Prostate gland (tissue), 2 donors: Measurements from ENCODE around the gene ADGRL3. TPM values are rescaled to one million over a fixed set of nuclear protein-coding genes. Genes with fewer than 3 reads are reported as not detected.
"Not testable (repeated sequence)": the region's sequence is repeated elsewhere in the genome, so short reads cannot be mapped to it uniquely, and the experiment has no call there.

Source experiments
- DNase-seq: peaks from one replicate; pipeline ENCODE4 v3.0.0-alpha.2; 2019; ENCODE audit warnings: low spot score
- H3K27ac ChIP-seq, 2 donors: fragments of 200-600 bp; sonication (generic); 2 replicates each; pipeline ENCODE4 v1.5.1; 2017 to 2019
- H3K27me3 ChIP-seq: fragments of 200-600 bp; sonication (generic); replicated peaks from 2 replicates; pipeline ENCODE4 v1.5.1; 2019; ENCODE audit not compliant: insufficient read depth
- H3K36me3 ChIP-seq, 2 donors: fragments of 200-600 bp; sonication (generic); 1 replicate in 1 of 2; 2 replicates in 1 of 2; pipeline versions ENCODE4 v1.5.1 to v1.8.1; 2017 to 2019
- H3K4me1 ChIP-seq: fragments of 200-600 bp; sonication (generic); replicated peaks from 2 replicates; pipeline ENCODE4 v1.5.1; 2019
- H3K4me3 ChIP-seq, 2 donors: fragments of 200-600 bp; sonication (generic); 2 replicates each; pipeline ENCODE4 v1.5.1; 2017 to 2019
- H3K9me3 ChIP-seq: fragments of 200-600 bp; sonication (generic); 2 replicates; pipeline ENCODE4 v1.5.1; 2017
- CTCF ChIP-seq, 4 experiments: fragments of 200-600 bp in 2 of 4; fragments of 450-650 bp in 2 of 4; sonication (generic) in 2 of 4; IDR thresholded peaks; 1 replicate in 3 of 4; 2 replicates in 1 of 4; pipeline ENCODE4 v1.5.1; 2016 to 2019; ENCODE audit warnings: antibody characterized with exemption in 4 of 4, mild to moderate bottlenecking in 2 of 4, moderate library complexity in 2 of 4
- POLR2A ChIP-seq: fragments of 450-650 bp; IDR thresholded peaks from one replicate; pipeline ENCODE4 v1.6.1; 2016; ENCODE audit warnings: antibody characterized with exemption, mild to moderate bottlenecking
- POLR2AphosphoS5 ChIP-seq: sonication (generic); formaldehyde crosslinking; IDR thresholded peaks from one replicate; pipeline ENCODE4 v1.6.1; 2017; ENCODE audit warnings: antibody characterized with exemption
- WGBS: methylation state at CpG from one replicate; pipeline ENCODE4 v1.1.5; 2018; 5-methylcytosine and 5-hydroxymethylcytosine counted together
- intact Hi-C: fragments of 100-400 bp; cut with DNase I; formaldehyde crosslinking; loops from one replicate; pipeline ENCODE4 v1.14.2; 2022
- total RNA-seq, 2 donors: library from RNA; depleted of rRNA; stranded (reverse); fragments of >200 nt; gene quantifications; one replicate each; pipeline ENCODE4 v1.1.0, GENCODE V29; 2016

Gene ADGRL3
- total RNA-seq, 2 donors from 2014 or later: 1.7 to 23.5 TPM

DNA sequence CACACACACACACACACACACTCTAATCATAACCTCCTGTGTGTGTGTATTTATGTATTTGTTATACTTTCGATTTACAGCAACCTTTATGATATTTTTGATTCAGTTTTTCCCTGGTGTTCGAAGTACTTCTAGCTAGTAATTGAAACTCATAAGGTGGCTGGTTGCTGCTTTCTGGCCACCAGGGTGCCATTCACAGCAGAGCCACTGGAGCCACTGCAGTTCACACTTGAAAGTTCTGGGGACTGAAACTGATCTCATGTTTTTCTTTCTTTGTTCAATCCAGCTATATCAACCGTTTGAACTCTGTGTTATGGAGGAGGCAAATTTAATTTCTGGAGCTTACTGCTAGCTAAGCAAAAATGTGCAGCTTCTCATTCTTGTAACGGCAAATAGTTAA, 419.4 kb downstream of the ADGRL3 start:
- H3K9me3 ChIP-seq: no peaks in the 10 kb centered on the region
- no peaks in the 10 kb centered on the region for H3K36me3 ChIP-seq
- intact Hi-C loops: no loop called here
- no peaks in the 10 kb centered on the region for H3K4me1 ChIP-seq
- H3K27ac ChIP-seq: no peak overlapping the region
- H3K4me3 ChIP-seq: no peak overlapping the region
- no peak for DNase-seq
- TF ChIP-seq POLR2A: no peak
- TF ChIP-seq CTCF (IDR thresholded peaks at IDR 0.05): no peak
- no peak for TF ChIP-seq POLR2AphosphoS5
- no peaks in the 10 kb centered on the region for H3K27me3 ChIP-seq
- WGBS: 75% methylated on average over 4 of the region's 4 CpGs

DNA sequence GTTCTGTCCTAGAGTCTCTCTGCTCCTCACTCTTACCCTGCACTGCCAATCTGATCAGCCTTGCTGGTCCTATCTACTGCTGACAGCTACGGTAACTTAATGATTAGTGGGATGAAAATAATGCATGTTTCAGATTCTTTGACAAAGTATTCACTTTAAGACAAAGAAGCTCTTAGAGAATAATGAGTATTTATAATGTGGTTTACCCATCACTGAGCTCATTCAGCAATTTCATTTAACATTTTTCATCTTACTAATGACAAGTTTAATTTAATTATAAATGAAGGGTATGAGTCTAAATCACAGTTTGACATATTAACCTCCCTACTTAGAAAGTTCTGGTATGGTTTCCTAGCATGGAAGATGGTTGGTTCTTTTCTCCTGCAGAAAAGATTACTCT, 428.2 kb downstream of the ADGRL3 start:
- WGBS: 100% methylated on average over 1 of the region's 1 CpG
- Histone ChIP-seq H3K4me1 (no peaks in the 10 kb centered on the region), H3K9me3 (no peaks in the 10 kb centered on the region), H3K27ac (no peak overlapping the region), H3K27me3 (no peaks in the 10 kb centered on the region), H3K4me3 (no peak overlapping the region), H3K36me3 (no peaks in the 10 kb centered on the region)
- no peak for DNase-seq
- intact Hi-C loops: no loop called here
- TF ChIP-seq CTCF (IDR thresholded peaks at IDR 0.05) (no peak), POLR2A (no peak), POLR2AphosphoS5 (no peak)

DNA sequence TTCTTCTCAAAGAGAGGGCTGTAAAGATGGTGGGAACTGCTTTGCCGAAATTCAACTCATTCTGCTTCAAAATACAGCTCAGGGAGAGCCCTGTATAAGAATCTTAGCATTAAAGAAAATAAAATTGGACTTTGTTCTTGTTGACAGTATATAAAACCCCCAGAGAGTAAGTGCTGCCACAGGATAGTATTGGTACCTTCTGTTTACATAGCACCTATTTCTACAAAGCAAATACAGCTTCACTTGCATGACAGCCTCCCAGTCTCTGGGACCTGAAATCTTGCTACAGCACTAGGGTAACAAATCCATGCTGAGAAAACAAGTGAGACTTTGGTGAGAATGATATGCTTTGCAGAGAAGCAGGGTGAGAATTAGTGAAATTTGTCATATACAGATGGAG, 428.6 kb downstream of the ADGRL3 start:
- Histone ChIP-seq H3K27me3 (no peaks in the 10 kb centered on the region), H3K27ac (no peak overlapping the region), H3K4me1 (no peaks in the 10 kb centered on the region), H3K4me3 (no peak overlapping the region), H3K36me3 (no peaks in the 10 kb centered on the region), H3K9me3 (no peaks in the 10 kb centered on the region)
- intact Hi-C loops: no loop called here
- WGBS: 52% methylated on average over 1 of the region's 1 CpG
- no peak for DNase-seq
- TF ChIP-seq POLR2AphosphoS5 (no peak), CTCF (IDR thresholded peaks at IDR 0.05) (no peak), POLR2A (no peak)

DNA sequence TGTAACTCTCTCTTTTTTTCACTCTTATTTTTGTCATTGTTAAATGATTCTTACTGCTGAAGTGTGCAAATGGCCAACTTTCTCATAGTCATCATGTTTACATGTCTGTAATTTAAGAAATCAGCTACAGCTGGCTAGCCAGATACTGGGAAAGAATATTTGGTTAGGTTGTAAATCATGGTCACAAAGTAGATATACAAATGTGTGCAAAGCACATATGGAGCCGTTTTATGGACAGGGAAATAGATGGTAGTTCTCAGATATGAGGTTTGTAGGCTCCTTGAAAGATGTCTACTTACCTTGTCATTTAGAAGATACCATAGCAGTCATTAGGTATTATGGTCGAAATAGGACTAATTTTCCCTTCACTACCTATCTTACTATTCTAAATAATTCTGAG, 430.4 kb downstream of the ADGRL3 start:
- H3K36me3 ChIP-seq: no peaks in the 10 kb centered on the region
- H3K27ac ChIP-seq: no peak overlapping the region
- TF ChIP-seq POLR2AphosphoS5 (no peak), POLR2A (no peak), CTCF (IDR thresholded peaks at IDR 0.05) (no peak)
- 57% methylated on average over 2 of the region's 2 CpGs for whole genome bisulfite sequencing
- H3K27me3 ChIP-seq: no peaks in the 10 kb centered on the region
- no peak for DNase-seq
- H3K4me1 ChIP-seq: no peaks in the 10 kb centered on the region
- H3K4me3 ChIP-seq: no peak overlapping the region
- intact Hi-C loops: no loop called here
- no peaks in the 10 kb centered on the region for H3K9me3 ChIP-seq

DNA sequence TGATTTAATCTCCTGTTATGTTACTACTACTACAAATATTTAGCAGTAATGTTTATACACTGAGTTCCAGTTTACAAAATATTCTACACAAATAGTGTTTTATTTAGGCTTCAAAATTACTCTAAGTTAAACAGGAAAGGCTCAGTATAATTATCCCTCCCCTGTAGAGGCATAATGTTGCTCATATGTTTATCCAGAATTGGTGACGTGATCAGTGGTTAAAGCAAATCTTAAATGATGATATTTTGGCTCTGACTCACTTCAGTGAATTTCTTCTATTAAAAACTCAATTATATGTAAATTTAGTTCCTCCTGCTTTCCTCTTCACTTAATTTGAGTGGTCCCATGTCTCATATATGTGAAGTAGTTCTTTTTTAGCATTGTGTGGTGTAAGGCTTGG, 438.5 kb downstream of the ADGRL3 start:
- 69% methylated on average over 1 of the region's 1 CpG for WGBS

GRCh38 chr4:61646746-61647350, 446.7 kb downstream of the ADGRL3 start:
- WGBS: 77% methylated on average over 26 of the region's 26 CpGs
- H3K27me3 ChIP-seq, H3K36me3 ChIP-seq, H3K4me1 ChIP-seq, DNase-seq, H3K27ac ChIP-seq, intact Hi-C loops, H3K4me3 ChIP-seq, H3K9me3 ChIP-seq: not testable (repeated sequence)

More for the DNA sequence above, 438.5 kb downstream of the ADGRL3 start:
- Histone ChIP-seq H3K36me3 (no peaks in the 10 kb centered on the region), H3K4me1 (no peaks in the 10 kb centered on the region), H3K9me3 (no peaks in the 10 kb centered on the region), H3K27me3 (no peaks in the 10 kb centered on the region), H3K27ac (no peak overlapping the region), H3K4me3 (no peak overlapping the region)
- no peak for DNase-seq
- TF ChIP-seq POLR2AphosphoS5: no peak
- no peak for TF ChIP-seq POLR2A
- no peak for TF ChIP-seq CTCF (IDR thresholded peaks at IDR 0.05)
- intact Hi-C loops: no loop called here
